Colon (tissue), 2 donors: ENCODE results near the gene NFKBIE.

Experiments
- FAIRE-seq: peaks from 2 replicates; lab custom pipeline; 2012; peaks lifted over from hg19 to GRCh38; lab: Jason Lieb, UNC
- donor health status: control.
- donor health status: control.

NFKBIE gene

DNA sequence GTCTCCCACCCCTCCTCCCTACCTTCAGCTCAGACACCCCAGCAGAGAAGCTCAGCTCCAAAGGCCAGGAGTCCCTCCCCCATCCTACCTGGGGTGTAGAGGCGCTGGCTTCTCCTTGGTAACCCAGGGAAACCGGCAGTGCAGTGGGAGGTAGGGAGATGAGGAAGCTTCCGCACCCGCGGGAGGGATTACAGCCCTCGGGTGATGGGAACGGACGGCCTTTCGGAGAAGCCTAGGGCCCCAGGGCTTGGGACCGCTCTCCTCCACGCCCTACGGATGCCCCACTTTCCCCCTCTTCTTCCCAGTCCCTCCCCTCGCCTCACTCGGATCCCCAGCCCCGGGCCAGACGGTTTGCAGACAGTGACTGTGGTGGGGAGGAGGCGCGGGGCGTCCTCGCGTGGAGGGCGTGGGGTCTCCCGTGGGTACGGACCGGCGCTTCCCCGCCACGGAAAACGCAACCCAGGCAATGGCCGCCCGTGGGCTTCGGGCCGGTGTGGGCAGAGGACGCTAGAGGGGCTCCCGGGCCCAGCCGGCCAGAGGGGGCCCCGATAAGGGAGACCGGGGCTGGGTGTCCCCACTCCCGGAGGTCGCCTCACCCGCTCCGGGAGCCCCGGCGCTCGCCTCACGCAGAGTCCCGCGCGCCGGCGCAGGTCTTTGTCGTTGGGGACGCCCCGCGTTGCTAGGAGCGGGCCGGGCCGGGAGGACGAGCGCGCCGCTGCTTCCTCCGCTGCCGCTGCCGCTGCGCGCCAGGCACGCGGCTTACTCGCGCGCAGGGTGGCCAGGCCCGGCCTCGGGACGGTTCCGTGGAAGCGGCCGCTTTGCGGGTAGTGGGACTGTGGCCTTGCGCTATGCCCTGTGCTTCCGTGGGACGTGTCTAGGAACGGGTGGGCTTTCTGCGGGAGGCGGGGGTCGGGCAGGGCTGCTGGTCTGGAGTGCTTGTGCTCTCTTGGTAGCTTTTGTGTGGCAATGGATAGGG, 32.0 kb upstream of the NFKBIE start:
- no peak for FAIRE-seq

- no peak for FAIRE-seq
Measured at GRCh38 chr6:44294832-44295791, 29.8 kb upstream of the NFKBIE start.

- no peak for FAIRE-seq
Measured at GRCh38 chr6:44292661-44293365, 27.5 kb upstream of the NFKBIE start.

DNA sequence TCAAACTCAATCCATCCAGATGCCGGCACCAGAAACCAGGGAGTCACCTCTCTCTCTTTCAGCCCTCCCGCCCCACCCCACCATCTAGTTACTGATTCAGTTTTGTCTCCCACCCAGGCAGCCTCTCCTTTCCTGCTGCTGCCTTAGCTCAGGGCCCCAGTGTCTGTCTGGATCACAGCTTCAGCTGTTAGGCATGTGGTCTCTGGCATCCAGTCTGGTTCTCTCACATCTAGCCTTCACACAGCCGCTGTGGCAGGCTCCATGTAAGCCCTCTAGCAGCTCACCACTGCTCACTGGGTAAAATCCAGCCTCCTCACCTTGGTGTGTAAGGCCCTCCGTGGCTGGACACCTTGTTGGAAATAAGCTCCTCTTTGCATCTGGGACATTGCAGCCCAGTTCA, 26.5 kb upstream of the NFKBIE start:
- FAIRE-seq, result no peak

- FAIRE-seq, result no peak
Measured at GRCh38 chr6:44289726-44290260, 24.4 kb upstream of the NFKBIE start.

GRCh38 chr6:44286747-44287146, 21.4 kb upstream of the NFKBIE start:
- no peak for FAIRE-seq

GRCh38 chr6:44286285-44286565, 20.9 kb upstream of the NFKBIE start:
- FAIRE-seq, result no peak

DNA sequence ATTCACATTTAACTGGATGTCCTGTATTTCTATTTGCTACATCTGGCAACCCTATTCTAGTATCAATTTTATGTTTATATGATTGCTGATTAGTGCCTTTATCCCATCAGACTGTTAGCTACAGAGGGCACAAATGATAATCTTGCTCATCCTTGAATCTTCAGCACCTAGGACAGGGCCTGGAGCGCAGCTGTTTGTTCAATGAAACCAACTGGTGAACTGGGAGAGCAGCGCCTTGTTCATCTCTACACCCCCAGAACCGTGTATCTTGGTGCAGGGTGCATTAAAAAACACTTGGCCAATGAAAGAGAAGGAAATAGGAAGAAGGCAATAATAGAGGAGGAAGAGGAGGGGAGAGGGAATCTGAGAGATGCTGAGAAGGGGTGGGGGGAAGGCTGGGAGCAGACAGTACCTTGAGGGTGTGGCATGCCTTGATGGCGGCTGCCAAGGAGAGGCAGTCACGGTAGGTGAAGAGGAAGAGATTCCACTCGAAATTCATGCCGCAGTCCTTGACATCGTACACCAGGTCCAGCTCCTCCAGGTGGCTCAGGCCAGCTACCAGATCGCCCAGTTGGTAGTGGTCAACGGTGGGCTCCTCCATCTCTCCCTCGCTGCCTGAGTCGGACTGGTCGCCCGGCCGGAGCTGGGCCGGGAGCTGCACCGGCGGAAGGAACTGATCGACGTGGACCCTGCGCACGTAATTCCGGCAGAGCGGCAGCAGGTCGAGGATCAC, 20.4 kb upstream of the NFKBIE start:
- FAIRE-seq, result no peak

- FAIRE-seq, result no peak
Measured at GRCh38 chr6:44284867-44285266, 19.5 kb upstream of the NFKBIE start.

- FAIRE-seq, result no peak
Measured at GRCh38 chr6:44284121-44284520, 18.8 kb upstream of the NFKBIE start.

DNA sequence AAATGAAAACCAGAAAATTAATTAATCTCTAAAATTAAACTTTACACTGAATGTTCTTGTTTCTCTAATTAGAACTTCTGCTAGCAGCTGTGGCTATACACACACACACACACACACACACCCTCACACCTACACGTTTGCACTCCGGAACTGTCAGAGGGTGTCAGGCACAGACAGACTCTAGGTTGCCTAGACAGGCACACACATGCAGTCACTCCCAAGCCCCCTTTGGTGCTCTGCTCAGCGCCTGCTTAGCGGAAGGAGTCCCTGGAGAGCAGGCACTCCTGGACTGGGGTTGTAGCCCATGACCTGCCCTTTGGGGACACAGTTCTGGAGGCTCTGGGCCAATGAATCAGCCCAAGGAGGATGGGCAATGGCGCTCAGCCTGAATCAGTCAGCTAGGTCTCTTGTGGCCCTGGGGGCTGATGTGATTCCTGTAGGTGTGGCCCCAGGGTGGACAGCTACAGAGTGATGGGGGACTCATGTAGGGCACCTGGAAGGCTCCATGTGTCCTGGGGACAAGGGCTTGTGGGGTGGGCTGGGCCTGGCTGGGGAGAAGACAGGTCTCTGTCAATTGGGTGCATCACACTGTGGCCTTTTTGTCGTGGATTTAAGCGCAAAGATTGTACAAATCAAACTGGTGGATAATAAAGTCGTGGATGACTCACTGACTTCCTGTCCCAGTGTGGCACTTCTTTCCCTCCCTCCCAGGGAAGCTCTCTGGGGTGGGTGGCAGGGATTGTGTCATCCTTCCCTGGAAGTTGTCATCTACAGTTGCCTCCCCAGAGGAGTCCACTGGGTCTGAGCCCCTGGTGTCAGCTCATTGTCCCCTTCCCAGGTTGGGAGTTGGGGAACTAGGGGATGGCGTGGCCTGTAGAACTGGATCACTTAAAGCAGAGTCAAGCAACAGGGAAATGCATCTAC, 13.7 kb upstream of the NFKBIE start:
- FAIRE-seq, result no peak

GRCh38 chr6:44278315-44278714, 13.0 kb upstream of the NFKBIE start:
- no peak for FAIRE-seq

DNA sequence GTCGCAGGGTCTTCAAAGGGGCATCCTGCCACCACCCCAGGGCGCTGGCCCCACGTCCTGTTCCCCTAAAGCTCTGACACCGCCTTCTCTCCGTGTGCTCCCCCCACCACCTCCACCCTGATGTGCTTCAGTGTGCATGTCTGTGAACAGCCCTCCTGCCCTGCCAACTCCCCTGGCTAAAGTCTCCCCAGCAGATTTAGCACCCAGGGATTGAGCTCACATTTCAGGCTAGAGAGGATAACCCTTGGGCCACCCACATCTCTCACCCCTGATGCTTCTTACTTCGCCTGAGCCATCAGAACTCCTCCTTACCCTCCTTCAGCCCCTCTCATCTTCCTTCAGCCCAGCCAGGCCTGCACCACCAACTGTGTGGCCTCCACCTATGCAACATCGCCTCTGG, 12.4 kb upstream of the NFKBIE start:
- FAIRE-seq, result no peak

DNA sequence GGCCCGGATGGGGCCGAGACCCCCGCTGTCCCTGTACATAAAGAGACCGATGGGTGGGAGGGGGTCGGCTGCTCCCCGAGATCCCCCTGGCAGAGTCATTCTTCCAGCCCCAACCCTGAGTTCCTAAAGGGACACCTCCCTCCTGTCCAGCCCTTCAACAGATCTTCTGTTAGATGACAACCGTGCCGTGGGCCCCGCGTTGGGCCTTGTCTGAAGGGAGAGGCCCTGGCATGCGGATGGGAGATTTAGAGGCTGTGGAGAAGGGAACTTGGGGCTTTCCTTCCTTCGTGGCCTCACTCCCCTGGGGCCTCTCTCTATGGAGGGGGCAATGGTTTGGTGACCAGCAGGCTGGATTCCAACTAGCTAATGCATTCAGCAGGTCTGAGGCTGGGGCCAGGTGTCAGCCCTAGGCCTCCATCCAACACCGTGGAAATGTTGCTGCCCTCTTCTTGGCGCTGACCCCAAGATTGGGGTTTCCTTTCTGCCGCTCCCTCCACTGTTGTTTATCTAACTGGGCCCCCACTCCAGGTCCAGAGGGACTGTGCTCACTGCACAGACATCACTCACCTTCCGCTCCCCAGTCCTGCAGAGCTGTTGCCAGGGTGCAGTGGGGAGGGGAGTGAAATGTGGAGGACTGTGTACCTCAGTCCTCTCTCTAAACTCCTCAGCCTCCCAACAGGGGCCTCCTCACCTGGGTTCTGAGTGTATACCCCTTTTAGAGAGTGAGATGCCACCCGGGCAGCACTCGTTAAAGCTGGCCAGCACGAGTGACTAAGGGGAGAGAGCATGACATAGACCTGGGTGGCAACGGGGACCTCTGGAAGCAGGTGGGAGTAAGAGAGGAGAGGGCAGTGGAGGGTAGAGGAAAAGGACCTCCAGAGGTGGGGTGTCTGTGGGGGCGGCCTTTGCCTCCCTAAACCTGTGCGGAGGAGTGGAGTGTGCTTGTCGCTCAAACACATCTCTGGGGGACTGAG, 11.6 kb upstream of the NFKBIE start:
- FAIRE-seq, result no peak

GRCh38 chr6:44275749-44276648, 10.6 kb upstream of the NFKBIE start:
- no peak for FAIRE-seq

GRCh38 chr6:44275271-44275748, 10.0 kb upstream of the NFKBIE start:
- no peak for FAIRE-seq

- FAIRE-seq, result no peak
Measured at GRCh38 chr6:44273617-44274016, 8.3 kb upstream of the NFKBIE start.
